RPMI8226 (cell line): ENCODE results near the gene IGFL1.
"Not testable (repeated sequence)": the region's sequence is repeated elsewhere in the genome, so short reads cannot be mapped to it uniquely, and the experiment has no call there.

Experiments
- DNase-seq: peaks from one replicate; pipeline ENCODE4 v3.0.0-alpha.2; 2015

The IGFL1 gene

DNA sequence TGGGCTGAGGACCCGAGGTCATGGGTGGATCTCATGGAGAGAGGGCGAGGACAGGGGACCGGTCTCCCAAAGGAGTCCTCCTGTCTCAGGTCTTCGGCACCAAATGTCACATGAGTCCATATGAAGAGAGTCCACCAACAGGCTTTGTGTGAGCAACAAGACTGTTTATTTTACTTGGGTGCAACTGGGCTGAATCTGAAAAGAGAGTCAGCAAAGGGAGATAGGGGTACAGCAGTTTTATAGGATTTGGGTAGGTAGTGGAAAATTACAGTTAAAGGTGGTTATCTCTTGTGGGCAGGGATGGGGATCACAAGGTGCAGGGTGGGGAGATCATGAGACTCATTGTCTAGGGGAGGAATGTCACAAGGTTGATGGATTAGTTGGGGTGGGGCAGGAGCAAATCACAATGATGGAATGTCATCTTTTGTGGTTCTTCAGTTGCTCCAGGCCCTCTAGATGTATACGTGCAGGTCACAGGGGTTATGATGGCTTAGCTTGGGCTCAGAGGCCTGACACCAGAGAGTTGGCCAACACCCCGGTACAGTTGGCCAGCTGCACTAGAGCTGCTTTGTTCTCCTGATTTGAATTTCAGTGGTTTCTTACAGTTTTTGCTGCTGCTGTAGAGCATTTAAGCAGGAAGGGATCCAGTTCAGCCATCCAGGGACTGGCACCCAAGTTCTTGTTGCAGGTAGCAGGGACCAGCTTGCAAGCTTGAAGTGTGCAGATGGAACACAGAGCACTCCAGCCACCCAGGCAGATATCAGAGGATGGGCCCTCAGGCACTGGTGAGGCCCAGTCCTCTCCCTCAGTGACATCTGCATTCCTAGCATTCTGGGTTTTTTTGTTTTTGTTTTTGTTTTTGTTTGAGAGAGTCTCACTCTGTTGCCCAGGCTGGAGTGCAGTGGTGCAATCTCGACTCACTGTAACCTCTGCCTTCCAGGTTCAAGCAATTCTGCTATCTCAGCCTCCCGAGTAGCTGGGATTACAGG, 26.4 kb upstream of the IGFL1 start:
- no peak for DNase-seq

DNA sequence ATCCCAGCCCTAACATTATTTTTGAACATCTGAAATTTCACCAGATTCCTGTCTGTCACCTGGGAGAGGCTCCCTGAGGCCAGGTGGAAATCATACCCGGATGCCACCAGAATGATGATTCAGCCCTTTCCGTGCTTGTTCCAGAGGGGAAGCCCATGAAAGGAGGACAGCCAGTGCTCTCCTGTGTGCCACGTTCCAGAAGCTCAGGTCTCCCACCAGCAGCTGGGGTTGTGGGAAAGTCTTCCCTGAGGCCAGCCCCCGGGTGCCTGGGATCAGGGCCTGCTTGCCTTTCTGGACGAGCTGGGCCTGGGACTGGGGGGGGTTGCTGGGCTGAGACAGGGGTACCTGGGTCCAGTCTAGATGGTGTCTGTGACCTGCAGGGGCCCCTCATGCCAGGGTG, 25.5 kb upstream of the IGFL1 start:
- DNase-seq: no peak

DNA sequence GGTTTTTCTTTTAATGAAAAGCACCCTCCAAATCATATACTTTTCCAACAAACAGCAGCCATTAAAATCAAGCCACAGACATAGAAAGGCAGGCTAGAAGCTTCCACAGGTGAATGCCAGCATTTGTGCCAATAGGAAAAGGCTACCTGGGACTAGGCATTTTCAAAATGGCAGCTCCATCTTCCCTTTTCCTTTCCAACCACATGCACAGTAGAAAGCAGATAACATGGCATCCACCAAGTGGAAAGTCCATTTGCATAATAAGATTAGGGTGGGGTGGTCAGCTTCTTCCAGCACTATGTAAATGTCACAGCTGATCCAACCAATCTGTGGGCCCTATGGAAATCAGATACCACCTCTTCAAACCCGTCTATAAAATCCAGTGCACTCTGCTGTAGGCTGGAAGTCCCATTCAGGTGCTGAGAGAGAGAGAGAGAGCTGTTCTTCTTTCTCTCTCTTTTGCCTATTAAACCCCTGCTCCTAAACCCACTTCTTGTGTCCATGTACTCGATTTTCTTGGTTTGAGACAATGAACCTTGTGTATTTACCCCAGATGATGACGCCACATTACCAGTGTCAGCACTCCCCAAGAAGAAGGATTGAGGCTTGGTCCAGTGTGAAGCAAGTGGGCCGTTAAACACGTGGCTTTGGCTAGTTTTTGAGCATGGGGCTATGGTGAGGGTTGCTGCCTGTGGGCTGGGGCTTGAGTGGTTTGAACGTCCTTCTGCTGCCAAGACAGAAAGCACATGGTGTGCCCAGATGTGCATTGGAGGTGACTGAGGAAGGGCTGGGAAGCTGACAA, 24.2 kb upstream of the IGFL1 start:
- DNase-seq: no peak

DNA sequence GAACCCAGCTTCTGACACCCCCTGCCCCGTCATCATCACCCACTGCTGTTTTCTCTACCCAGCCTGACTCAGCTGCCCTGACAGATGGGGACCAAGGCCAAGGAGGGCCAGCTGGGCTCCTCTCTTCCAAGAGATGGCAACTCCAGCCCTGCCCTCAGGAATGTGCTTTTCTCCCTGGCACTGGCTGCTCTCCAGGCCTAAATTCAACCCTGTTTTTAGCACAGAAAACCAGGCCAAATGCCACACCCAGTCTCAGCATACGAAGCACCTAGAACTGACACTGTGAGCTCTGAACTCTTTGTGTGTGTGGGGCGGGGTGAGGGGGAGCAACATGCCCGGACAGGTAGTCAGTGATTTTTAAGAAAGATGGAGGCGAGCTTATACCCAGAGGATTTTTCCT, 23.4 kb upstream of the IGFL1 start:
- no peak for DNase-seq

- DNase-seq: no peak
Observed at GRCh38 chr19:46206682-46207081, 22.9 kb upstream of the IGFL1 start.

DNA sequence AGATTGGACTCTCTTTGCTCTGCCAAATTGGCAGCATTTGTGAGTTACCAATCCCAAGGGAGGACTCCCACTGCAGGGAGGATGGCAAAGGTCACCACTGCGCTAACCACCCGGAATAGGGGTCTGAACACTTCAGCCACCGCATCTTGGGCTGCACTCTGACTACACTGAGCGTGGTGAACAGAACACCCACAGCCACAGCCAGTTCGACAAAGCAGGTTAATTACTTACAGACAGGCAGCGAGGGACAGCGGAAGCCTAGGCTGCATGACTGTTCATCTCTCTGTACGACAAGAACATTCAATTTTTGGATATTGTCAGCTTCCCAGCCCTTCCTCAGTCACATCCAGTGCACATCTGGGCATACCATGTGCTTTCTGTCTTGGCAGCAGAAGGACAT, 21.7 kb upstream of the IGFL1 start:
- DNase-seq: not testable (repeated sequence)

- no peak for DNase-seq
Observed at GRCh38 chr19:46209051-46209450, 20.5 kb upstream of the IGFL1 start.

DNA sequence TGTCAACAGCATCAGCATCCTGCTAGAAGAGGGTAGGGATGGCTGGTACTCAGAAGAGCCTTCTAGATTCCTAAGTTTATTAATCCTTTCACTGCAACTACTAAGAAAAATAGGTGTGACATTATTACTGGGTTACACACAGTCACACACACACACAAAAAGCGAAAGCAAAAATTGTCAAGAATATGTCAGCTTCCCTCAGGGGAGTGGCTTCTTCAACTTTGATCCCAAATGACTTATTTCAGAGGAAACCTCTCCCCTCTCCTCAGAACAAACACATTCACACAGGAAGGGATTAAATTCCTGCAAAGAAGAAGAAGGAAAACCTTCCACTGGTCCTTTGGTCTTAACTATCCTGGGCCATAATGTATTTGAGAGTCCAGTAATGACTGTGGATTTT, 20.1 kb upstream of the IGFL1 start:
- no peak for DNase-seq

DNA sequence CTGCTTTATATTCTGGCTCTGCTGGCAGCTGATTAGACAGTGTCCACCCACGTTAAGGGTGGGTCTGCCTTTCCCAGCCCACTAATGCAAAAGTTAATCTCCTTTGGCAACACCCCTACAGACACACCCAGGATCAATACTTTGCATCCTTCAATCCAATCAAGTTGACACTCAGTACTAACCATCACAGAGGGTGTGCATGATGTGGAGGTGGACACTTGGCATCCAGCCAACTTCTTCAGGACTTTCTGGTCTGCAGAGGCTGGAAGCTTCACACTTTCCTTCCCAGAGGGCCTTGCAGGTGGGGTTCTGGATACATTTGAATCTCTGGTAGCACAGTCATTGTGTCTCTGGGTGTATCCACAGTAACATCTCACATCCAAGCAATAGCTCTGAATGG, 18.9 kb upstream of the IGFL1 start:
- no peak for DNase-seq

DNA sequence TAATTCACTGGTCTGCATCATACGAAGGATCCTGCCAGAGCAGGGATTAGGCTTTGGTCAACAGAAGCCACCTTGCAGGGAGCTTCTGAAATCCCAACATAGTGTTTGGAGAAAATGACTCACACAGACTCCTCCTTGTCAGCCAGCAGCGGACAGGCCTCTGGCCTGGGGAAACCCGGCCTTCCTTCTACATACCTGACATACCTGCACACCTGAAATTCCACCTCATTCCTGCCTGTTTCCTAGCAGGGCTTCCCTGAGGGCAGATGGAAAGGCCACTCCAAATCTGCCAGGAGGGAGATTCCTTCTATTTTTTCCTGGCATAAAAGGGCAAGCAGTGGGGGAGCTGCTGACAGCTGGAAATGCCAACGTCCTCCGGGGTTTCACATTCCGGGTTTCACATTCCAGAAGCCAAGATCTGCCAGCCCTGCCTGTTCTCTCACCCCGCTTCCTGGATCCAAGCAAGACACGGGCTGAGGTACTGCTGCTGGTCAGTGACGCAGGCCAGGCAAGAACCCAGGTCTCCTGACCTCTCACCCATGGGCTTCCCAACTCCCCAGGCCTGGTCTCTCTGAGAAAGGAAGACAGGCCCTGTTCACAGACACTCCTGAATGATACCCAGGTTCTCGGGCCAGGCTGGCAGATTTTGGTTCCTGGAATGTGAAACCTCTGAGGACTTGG, 18.2 kb upstream of the IGFL1 start:
- no peak for DNase-seq

DNA sequence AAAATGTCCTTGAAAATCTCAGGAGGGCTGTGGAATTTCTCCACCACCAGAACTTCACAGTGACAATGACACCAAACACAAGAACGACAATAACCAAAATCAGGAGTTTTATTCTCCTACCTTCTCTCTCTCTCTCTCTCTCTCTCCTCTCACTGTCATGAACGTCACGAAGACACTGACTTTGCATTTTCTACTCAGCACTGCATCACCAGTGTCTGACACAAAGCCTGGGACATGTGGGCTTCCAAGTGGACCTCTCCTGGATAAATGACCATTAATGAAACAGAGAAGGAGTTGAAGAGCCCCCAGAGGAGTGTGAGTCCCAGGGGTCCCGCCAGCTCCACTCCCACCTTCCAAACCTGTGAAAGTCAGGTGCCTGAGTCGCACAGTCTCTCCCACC, 16.9 kb upstream of the IGFL1 start:
- not testable (repeated sequence) for DNase-seq

DNA sequence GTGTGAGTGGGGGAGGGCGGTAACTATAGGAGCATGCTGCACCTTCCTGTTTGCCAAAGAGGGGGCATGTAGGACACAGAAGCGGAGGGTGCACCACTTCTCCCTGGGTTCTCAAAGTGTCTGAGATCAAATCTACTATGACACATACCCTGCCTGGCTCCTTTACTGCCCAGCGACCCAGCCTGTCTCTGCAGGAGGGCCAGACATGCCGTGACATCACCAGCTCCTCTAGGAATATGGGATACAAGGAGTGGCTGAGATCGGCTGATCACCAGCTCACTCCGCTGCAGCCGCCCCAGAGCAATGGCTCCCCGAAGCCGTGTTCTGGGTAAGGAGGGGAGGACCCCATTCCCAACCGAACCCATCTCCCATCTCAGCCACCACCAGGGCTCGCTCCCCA, 16.4 kb upstream of the IGFL1 start:
- no peak for DNase-seq

- no peak for DNase-seq
Observed at GRCh38 chr19:46213806-46214205, 15.7 kb upstream of the IGFL1 start.

GRCh38 chr19:46216612-46217011, 12.9 kb upstream of the IGFL1 start:
- DNase-seq: no peak

DNA sequence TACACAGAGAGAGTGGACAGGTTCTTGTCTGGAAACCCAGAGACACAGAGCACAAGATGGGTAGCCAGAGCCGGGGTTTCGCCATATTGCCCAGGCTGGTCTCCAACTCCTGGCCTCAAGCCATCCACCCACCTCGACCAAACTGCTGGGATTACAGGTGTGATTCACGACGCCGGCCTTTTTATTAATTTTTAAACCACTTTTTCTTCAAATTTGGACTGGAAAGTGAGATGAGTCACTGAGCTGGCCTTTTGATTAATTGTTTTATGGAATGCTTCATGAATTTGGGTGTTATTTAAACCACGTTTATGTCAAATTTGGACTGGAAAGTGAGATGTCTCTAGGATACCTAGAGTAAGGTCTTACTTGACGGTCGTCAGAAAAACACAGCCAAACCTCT, 12.1 kb upstream of the IGFL1 start:
- no peak for DNase-seq

- DNase-seq: peak; percentile 49
Observed at GRCh38 chr19:46218160-46218559, 11.4 kb upstream of the IGFL1 start.

- DNase-seq: no peak
Observed at GRCh38 chr19:46220038-46220615, 9.4 kb upstream of the IGFL1 start.

GRCh38 chr19:46221152-46221551, 8.4 kb upstream of the IGFL1 start:
- no peak for DNase-seq

DNA sequence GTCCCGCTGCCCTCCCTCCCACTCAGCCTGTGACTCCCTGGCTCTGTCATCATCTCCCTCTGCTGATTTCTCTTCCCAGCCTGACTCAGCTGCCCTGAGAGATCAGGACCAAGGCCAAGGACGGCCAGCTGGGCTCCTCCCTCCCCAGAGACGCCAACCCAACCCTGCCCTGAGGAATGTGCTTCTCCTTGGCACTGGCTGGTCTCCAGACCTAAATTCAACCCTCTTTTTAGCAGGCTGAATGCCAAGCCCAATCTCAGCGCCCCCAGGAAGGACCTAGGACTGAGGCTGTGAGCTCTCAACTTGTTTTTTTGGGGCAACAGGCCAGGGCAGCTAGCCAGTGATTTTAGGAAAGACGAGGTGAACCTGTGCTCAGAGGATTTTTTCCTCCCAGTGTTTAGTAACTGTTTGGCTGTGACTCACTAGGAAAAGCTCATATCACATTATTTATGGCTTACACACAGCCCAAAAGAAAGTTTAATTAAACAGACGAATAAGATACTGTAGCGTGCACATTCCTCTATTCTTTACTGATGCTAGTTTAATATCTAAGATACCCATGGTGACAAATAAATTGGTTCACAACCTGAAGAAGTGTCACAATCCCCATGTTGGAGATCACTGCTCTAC, 7.4 kb upstream of the IGFL1 start:
- DNase-seq: peak; percentile 69

DNA sequence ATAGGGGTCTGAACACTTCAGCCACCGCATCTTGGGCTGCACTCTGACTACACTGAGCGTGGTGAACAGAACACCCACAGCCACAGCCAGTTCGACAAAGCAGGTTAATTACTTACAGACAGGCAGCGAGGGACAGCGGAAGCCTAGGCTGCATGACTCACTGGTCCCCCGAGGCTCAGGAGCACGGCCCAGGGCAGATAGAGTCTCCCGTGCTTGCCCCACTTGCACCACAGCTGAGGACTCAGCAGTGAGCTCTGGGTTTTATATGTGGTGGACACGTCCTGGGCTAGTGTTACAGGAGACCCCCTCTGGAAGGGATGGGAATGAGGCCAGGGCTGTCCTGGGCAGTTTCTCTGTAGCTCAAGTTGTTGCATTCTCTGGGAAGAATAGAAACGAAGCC, 5.8 kb upstream of the IGFL1 start:
- not testable (repeated sequence) for DNase-seq

DNA sequence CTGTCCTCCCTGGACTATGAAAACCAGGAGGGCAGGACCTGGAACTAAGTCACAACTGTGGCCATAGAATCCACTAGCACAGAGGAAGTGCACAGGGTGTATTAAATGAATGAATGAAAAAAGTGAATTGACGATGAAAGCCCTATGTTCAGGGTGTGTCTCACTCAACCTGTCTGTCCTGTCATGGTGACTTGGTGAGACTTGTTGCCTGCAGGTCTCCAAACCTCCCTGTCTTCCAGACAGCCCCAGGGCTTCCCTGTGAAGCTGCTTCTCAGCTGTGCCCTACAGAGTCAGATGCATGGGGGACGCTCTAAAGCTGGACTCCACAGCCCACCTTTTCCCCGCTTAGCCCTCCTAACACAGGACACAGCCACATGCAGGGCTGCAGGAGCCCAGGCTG, 4.8 kb upstream of the IGFL1 start:
- DNase-seq: no peak

GRCh38 chr19:46225558-46226004, 4.0 kb upstream of the IGFL1 start:
- no peak for DNase-seq
